GM12878 (cell line): ENCODE data around the gene TMEM244. TPM values are rescaled to one million over a fixed set of nuclear protein-coding genes. Genes with fewer than 3 reads are reported as not detected.

Experiments
- ATAC-seq: fragments of 200-7000 bp; cut with Tn5 transposase; 3 replicates; pipeline ENCODE4 v1.9.1; 2020; ENCODE audit warnings: mild to moderate bottlenecking, moderate library complexity
- BruUV-seq: library from RNA; stranded (reverse); fragments of 400-500 nt; replicated peaks from 2 replicates; lab custom pipeline; 2021; lab: Mats Ljungman, UMichigan
- CTCF ChIA-PET: fragments of 300-600 bp; sonication (Branson Sonifier 250); formaldehyde crosslinking; extraction: SDS; loops from one replicate; lab custom pipeline; 2021; ENCODE audit warnings: inconsistent platforms; lab: Yijun Ruan, JAX
- POLR2A ChIA-PET: fragments of 350-600 bp; formaldehyde crosslinking; extraction: SDS; loops from one replicate; lab custom pipeline; 2021; ENCODE audit warnings: inconsistent platforms; lab: Charles Lee
- RAD21 ChIA-PET: fragments of 300-600 bp; sonication (Branson Sonifier 250); formaldehyde crosslinking; loops from one replicate; lab custom pipeline; 2023; ENCODE audit warnings: antibody characterized with exemption; ENCODE audit not compliant: unreplicated experiment; lab: Charles Lee
- SMC1A ChIA-PET: fragments of 300-600 bp; sonication (Branson Sonifier 250); formaldehyde crosslinking; loops from one replicate; lab custom pipeline; 2023; ENCODE audit not compliant: unreplicated experiment, uncharacterized antibody; lab: Charles Lee
- DNase-seq: peaks from one replicate; pipeline ENCODE4 v3.0.0-alpha.2; 2011; ENCODE audit warnings: low read depth, low spot score
- FAIRE-seq: peaks from 3 replicates; lab custom pipeline; 2011; peaks lifted over from hg19 to GRCh38; lab: Jason Lieb, UNC
- H2AFZ ChIP-seq: 2 replicates; pipeline ENCODE4 v1.6.0; 2011; ENCODE audit warnings: low read depth, low read length, control low read depth; ENCODE audit not compliant: control insufficient read depth
- H3K27ac ChIP-seq: 2 replicates; pipeline ENCODE4 v1.5.1; 2011; ENCODE audit warnings: control low read depth; ENCODE audit not compliant: control insufficient read depth, insufficient read depth
- H3K27me3 ChIP-seq, 2 experiments: replicated peaks in 1 of 2; 2 replicates each; pipeline versions ENCODE4 v1.6.0 to v1.6.1; 2011; ENCODE audit warnings: low read length in 1 of 2; ENCODE audit not compliant: control insufficient read depth in 2 of 2, insufficient read depth in 2 of 2
- H3K36me3 ChIP-seq, 2 experiments: 2 replicates each; pipeline ENCODE4 v1.5.1; 2011; ENCODE audit warnings: low read length in 1 of 2; ENCODE audit not compliant: control insufficient read depth in 2 of 2, insufficient read depth in 2 of 2
- H3K4me1 ChIP-seq: 2 replicates; pipeline ENCODE4 v1.6.1; 2011; ENCODE audit warnings: mild to moderate bottlenecking, low read length, moderate library complexity, mixed read lengths; ENCODE audit not compliant: control insufficient read depth, insufficient read depth
- H3K4me2 ChIP-seq: 2 replicates; pipeline ENCODE4 v1.6.0; 2011; ENCODE audit warnings: control low read depth; ENCODE audit not compliant: control insufficient read depth, insufficient read depth
- H3K4me3 ChIP-seq: fragments of 200-600 bp; sonication (generic); 2 replicates; pipeline ENCODE4 v1.5.1; 2016
- H3K79me2 ChIP-seq: 2 replicates; pipeline ENCODE4 v1.6.0; 2011; ENCODE audit warnings: low read length; ENCODE audit not compliant: control insufficient read depth, insufficient read depth
- H3K9ac ChIP-seq: 2 replicates; pipeline ENCODE4 v1.8.0; 2011; ENCODE audit warnings: low read length, control low read depth, mixed read lengths; ENCODE audit not compliant: control insufficient read depth, insufficient read depth
- H3K9me3 ChIP-seq: replicated peaks from 3 replicates; pipeline ENCODE4 v1.5.1; 2011; ENCODE audit warnings: mild to moderate bottlenecking, low read length; ENCODE audit not compliant: control insufficient read depth, insufficient read depth
- H4K20me1 ChIP-seq: 2 replicates; pipeline ENCODE4 v1.6.0; 2011; ENCODE audit not compliant: control insufficient read depth, insufficient read depth
- E2F8 ChIP-seq: fragments of 450-650 bp; IDR thresholded peaks from 2 replicates; pipeline ENCODE4 v1.6.1; 2018; ENCODE audit warnings: mild to moderate bottlenecking, low read depth, moderate library complexity; ENCODE audit not compliant: partially characterized antibody
- FOXM1 ChIP-seq: IDR thresholded peaks from 2 replicates; pipeline ENCODE4 v1.6.1; 2012; ENCODE audit warnings: low read depth, mild to moderate bottlenecking, inconsistent platforms, low read length, moderate library complexity
- KDM1A ChIP-seq: fragments of 200-600 bp; sonication (generic); IDR thresholded peaks from 2 replicates; pipeline ENCODE4 v1.6.1; 2016; ENCODE audit warnings: borderline replicate concordance
- NFYA ChIP-seq: IDR thresholded peaks from 2 replicates; pipeline ENCODE4 v1.6.1; 2011; ENCODE audit warnings: low read depth, mild to moderate bottlenecking, low read length, improper control_type of control experiment, borderline replicate concordance
- PRDM15 ChIP-seq: fragments of 450-650 bp; formaldehyde crosslinking; IDR thresholded peaks from 2 replicates; pipeline ENCODE4 v1.4.0; 2020; ENCODE audit warnings: mild to moderate bottlenecking, moderate library complexity
- RAD51 ChIP-seq: fragments of 450-650 bp; IDR thresholded peaks from 2 replicates; pipeline ENCODE4 v1.6.1; 2016; ENCODE audit warnings: moderate library complexity, mild to moderate bottlenecking, inconsistent platforms
- SKIL ChIP-seq: fragments of 450-650 bp; IDR thresholded peaks from 2 replicates; pipeline ENCODE4 v1.6.1; 2017; ENCODE audit warnings: mild to moderate bottlenecking, low read depth, inconsistent platforms; ENCODE audit not compliant: poor library complexity, severe bottlenecking
- WGBS: methylation state at CpG from one replicate; pipeline ENCODE4 v1.1.6; 2016; ENCODE audit warnings: low lambda C conversion rate; ENCODE audit not compliant: insufficient replicate concordance, insufficient coverage; ENCODE audit errors: missing lambda C conversion rate; 5-methylcytosine and 5-hydroxymethylcytosine counted together
- in situ Hi-C: fragments of 300-500 bp; cut with MboI; formaldehyde crosslinking; loops from 9 replicates; pipeline ENCODE4 v1.14.3; 2018; ENCODE audit warnings: mixed read lengths
- intact Hi-C: fragments of 100-400 bp; cut with micrococcal nuclease; formaldehyde crosslinking; loops from one replicate; pipeline ENCODE4 v1.14.2; 2022; ENCODE audit not compliant: unreplicated experiment
- polyA plus RNA-seq, 11 experiments: library from polyadenylated mRNA; depleted of rRNA in 4 of 11; unstranded in 6 of 11; stranded (reverse) in 5 of 11; fragments of >200 nt; fragmentation: Nextera tagmentation in 4 of 11; fragmentation: Illumina TruSeq in 1 of 11; extraction: Ambion mirVana in 4 of 11; extraction: Trizol in 1 of 11; gene quantifications; 1 replicate in 1 of 11; 2 replicates in 10 of 11; pipeline versions ENCODE4 v1.2.1 to v1.2.3, GENCODE V29; 2011 to 2016; ENCODE audit warnings: inconsistent platforms in 2 of 11, missing spikeins in 2 of 11, low read depth in 1 of 11
- total RNA-seq, 4 experiments: library from RNA; depleted of rRNA in 3 of 4; stranded (reverse); fragments of >200 nt in 3 of 4; fragmentation: Illumina TruSeq in 1 of 4; extraction: Trizol in 1 of 4; gene quantifications; 2 replicates each; pipeline versions ENCODE4 v1.2.1 to v1.2.3, GENCODE V29; 2013 to 2021
- TF ChIP-seq, protein P1 (sequence below): IDR thresholded peaks from 2 replicates; pipeline ENCODE4 v1.6.1; 2012; ENCODE audit warnings: low read depth, low read length, improper control_type of control experiment

The TMEM244 gene
- total and polyA plus RNA-seq, 10 of the 15 experiments (the other 5 are each of a cell fraction or from before 2014, with no cell fraction given) = 0.14 TPM; not detected in 9

GRCh38 chr6:129894921-129895320, 33.8 kb upstream of the TMEM244 start:
- POLR2A ChIA-PET = no interaction called here
- SMC1A ChIA-PET = interaction anchor here (0.9 to 4.8 kb wide), 9 partner anchors 12 to 126 kb away, joined by 3 to 24 read pairs (median 6); no protein-coding TSS in a partner anchor
- in situ Hi-C loops (loop anchor here (5.0 kb wide), 1 partner anchor 132 kb away; no protein-coding TSS in a partner anchor), intact Hi-C loops (no loop called here)
- ATAC-seq (no peak), DNase-seq (no peak), FAIRE-seq (no peak)
- no peaks in the 10 kb centered on the region; the same call in none of the 2 replicates for H3K4me1 ChIP-seq
- CTCF ChIA-PET = interaction anchor here (0.8 to 6.0 kb wide), 11 partner anchors 8 to 395 kb away, joined by 3 to 38 read pairs (median 5); no protein-coding TSS in a partner anchor
- BruUV-seq = no TSS peak
- RAD21 ChIA-PET = interaction anchor here (1.1 to 1.7 kb wide), 5 partner anchors 8 to 126 kb away, joined by 3 to 10 read pairs (median 5); no protein-coding TSS in a partner anchor
- no peak overlapping the region for H3K9ac ChIP-seq
- H3K27ac ChIP-seq = no peak overlapping the region
- H3K36me3 ChIP-seq = no peaks in the 10 kb centered on the region
- H3K4me3 ChIP-seq = no peak overlapping the region
- no peaks in the 10 kb centered on the region for H4K20me1 ChIP-seq
- H2AFZ ChIP-seq = no peak overlapping the region
- H3K9me3 ChIP-seq = no peaks in the 10 kb centered on the region
- TF ChIP-seq, protein P1, sequence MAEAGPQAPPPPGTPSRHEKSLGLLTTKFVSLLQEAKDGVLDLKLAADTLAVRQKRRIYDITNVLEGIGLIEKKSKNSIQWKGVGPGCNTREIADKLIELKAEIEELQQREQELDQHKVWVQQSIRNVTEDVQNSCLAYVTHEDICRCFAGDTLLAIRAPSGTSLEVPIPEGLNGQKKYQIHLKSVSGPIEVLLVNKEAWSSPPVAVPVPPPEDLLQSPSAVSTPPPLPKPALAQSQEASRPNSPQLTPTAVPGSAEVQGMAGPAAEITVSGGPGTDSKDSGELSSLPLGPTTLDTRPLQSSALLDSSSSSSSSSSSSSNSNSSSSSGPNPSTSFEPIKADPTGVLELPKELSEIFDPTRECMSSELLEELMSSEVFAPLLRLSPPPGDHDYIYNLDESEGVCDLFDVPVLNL = no peak
- TF ChIP-seq PRDM15 (CRISPR knock-in tag) = no peak
- TF ChIP-seq KDM1A = no peak
- no peak for TF ChIP-seq E2F8
- TF ChIP-seq NFYA = no peak
- TF ChIP-seq RAD51 = no peak
- TF ChIP-seq FOXM1 = no peak
- no peak for TF ChIP-seq SKIL
- TF ChIP-seq, all 136 proteins: peak for 0
- no peaks in the 10 kb centered on the region for H3K27me3 ChIP-seq
- no peaks in the 10 kb centered on the region for H3K79me2 ChIP-seq
- no peak overlapping the region for H3K4me2 ChIP-seq
- WGBS = 62% methylated on average over 3 of the region's 3 CpGs
